Subcutaneous abdominal adipose tissue (tissue), 5 donors: Measurements from ENCODE around the gene SMIM1.

Experiments used
- H3K27ac ChIP-seq: one replicate; pipeline ENCODE4 v1.7.0; 2013; ENCODE audit warnings: low read depth, mild to moderate bottlenecking, inconsistent platforms, low read length, moderate library complexity
- H3K27me3 ChIP-seq, 5 donors: one replicate each; pipeline ENCODE4 v1.7.0; 2013; ENCODE audit warnings: low read length in 5 of 5, inconsistent platforms in 1 of 5; ENCODE audit not compliant: control insufficient read depth in 5 of 5, insufficient read depth in 4 of 5
- H3K36me3 ChIP-seq, 5 donors: one replicate each; pipeline ENCODE4 v1.7.0; 2013; ENCODE audit warnings: low read length in 5 of 5; ENCODE audit not compliant: control insufficient read depth in 5 of 5, insufficient read depth in 5 of 5
- H3K4me1 ChIP-seq, 5 donors: one replicate each; pipeline ENCODE4 v1.7.0; 2013; ENCODE audit warnings: low read length in 5 of 5, mild to moderate bottlenecking in 3 of 5, moderate library complexity in 1 of 5; ENCODE audit not compliant: control insufficient read depth in 5 of 5, insufficient read depth in 5 of 5
- H3K4me3 ChIP-seq, 5 donors: one replicate each; pipeline ENCODE4 v1.7.0; 2013; ENCODE audit warnings: low read length in 5 of 5, low read depth in 1 of 5
- H3K9ac ChIP-seq, 5 donors: one replicate each; pipeline ENCODE4 v1.7.0; 2013; ENCODE audit warnings: low read length in 5 of 5, mild to moderate bottlenecking in 4 of 5, moderate library complexity in 3 of 5
- H3K9me3 ChIP-seq, 5 donors: one replicate each; pipeline ENCODE4 v1.7.0; 2013; ENCODE audit warnings: low read length in 5 of 5; ENCODE audit not compliant: control insufficient read depth in 5 of 5
- donor health status: healthy.
- donor health status: healthy.
- donor health status: healthy.
- donor health status: healthy.
- donor health status: healthy.

The SMIM1 gene

GRCh38 chr1:3738943-3739342, 33.6 kb upstream of the SMIM1 start:
- Histone ChIP-seq H3K27me3 (peaks cover 0 to 6% (median 0%) of the 10 kb centered on the region in 5 donors), H3K4me1 (peaks cover 0 to 5% (median 0%) of the 10 kb centered on the region in 5 donors), H3K36me3 (peaks cover 0 to 86% (median 64%) of the 10 kb centered on the region in 5 donors), H3K9me3 (no peaks in the 10 kb centered on the region), H3K4me3 (no peak overlapping the region), H3K27ac (no peak overlapping the region), H3K9ac (no peak overlapping the region)

- Histone ChIP-seq H3K9me3 (no peaks in the 10 kb centered on the region), H3K27me3 (no peaks in the 10 kb centered on the region), H3K4me1 (peaks cover 0 to 8% (median 4%) of the 10 kb centered on the region in 5 donors)
Observed at GRCh38 chr1:3740042-3740441, 32.5 kb upstream of the SMIM1 start.

GRCh38 chr1:3740752-3741151, 31.8 kb upstream of the SMIM1 start:
- Histone ChIP-seq H3K9ac (no peak overlapping the region), H3K4me1 (peaks cover 0 to 15% (median 9%) of the 10 kb centered on the region in 5 donors), H3K36me3 (peaks cover 0 to 72% (median 64%) of the 10 kb centered on the region in 5 donors), H3K27me3 (no peaks in the 10 kb centered on the region), H3K4me3 (no peak overlapping the region), H3K27ac (no peak overlapping the region), H3K9me3 (no peaks in the 10 kb centered on the region)

More at GRCh38 chr1:3740042-3740441, 32.5 kb upstream of the SMIM1 start:
- Histone ChIP-seq H3K9ac (no peak overlapping the region), H3K4me3 (no peak overlapping the region), H3K36me3 (peaks cover 0 to 78% (median 64%) of the 10 kb centered on the region in 5 donors), H3K27ac (no peak overlapping the region)

- peaks cover 0 to 26% (median 19%) of the 10 kb centered on the region in 5 donors for H3K4me1 ChIP-seq
- H3K27ac ChIP-seq, result no peak overlapping the region
- H3K4me3 ChIP-seq, result no peak overlapping the region
- H3K9me3 ChIP-seq, result no peaks in the 10 kb centered on the region
- H3K27me3 ChIP-seq, result no peaks in the 10 kb centered on the region
- peaks cover 0 to 63% (median 53%) of the 10 kb centered on the region in 5 donors for H3K36me3 ChIP-seq
- H3K9ac ChIP-seq, result no peak overlapping the region
Observed at GRCh38 chr1:3741566-3742438, 30.7 kb upstream of the SMIM1 start.

- Histone ChIP-seq H3K36me3 (peaks cover 0 to 56% (median 46%) of the 10 kb centered on the region in 5 donors), H3K9me3 (no peaks in the 10 kb centered on the region), H3K4me3 (no peak overlapping the region), H3K27me3 (no peaks in the 10 kb centered on the region), H3K27ac (no peak overlapping the region), H3K9ac (no peak overlapping the region), H3K4me1 (peaks cover 0 to 31% (median 24%) of the 10 kb centered on the region in 5 donors)
Observed at GRCh38 chr1:3742439-3743298, 29.9 kb upstream of the SMIM1 start.

GRCh38 chr1:3743421-3743820, 29.1 kb upstream of the SMIM1 start:
- peaks cover 2 to 34% (median 27%) of the 10 kb centered on the region in 5 donors for H3K4me1 ChIP-seq
- H3K9ac ChIP-seq, result no peak overlapping the region
- H3K27ac ChIP-seq, result no peak overlapping the region
- H3K4me3 ChIP-seq, result no peak overlapping the region
- no peaks in the 10 kb centered on the region for H3K27me3 ChIP-seq
- peaks cover 0 to 48% (median 38%) of the 10 kb centered on the region in 5 donors for H3K36me3 ChIP-seq
- H3K9me3 ChIP-seq, result no peaks in the 10 kb centered on the region

GRCh38 chr1:3743826-3744225, 28.7 kb upstream of the SMIM1 start:
- no peak overlapping the region for H3K4me3 ChIP-seq
- H3K9me3 ChIP-seq, result no peaks in the 10 kb centered on the region
- peaks cover 2 to 34% (median 27%) of the 10 kb centered on the region in 5 donors for H3K4me1 ChIP-seq
- H3K9ac ChIP-seq, result no peak overlapping the region
- peaks cover 0 to 44% (median 34%) of the 10 kb centered on the region in 5 donors for H3K36me3 ChIP-seq
- H3K27ac ChIP-seq, result no peak overlapping the region
- no peaks in the 10 kb centered on the region for H3K27me3 ChIP-seq

GRCh38 chr1:3744646-3745045, 27.9 kb upstream of the SMIM1 start:
- Histone ChIP-seq H3K27ac (no peak overlapping the region), H3K4me1 (peaks cover 2 to 34% (median 27%) of the 10 kb centered on the region in 5 donors), H3K9ac (no peak overlapping the region), H3K36me3 (peaks cover 0 to 36% (median 27%) of the 10 kb centered on the region in 5 donors), H3K27me3 (no peaks in the 10 kb centered on the region), H3K9me3 (no peaks in the 10 kb centered on the region), H3K4me3 (no peak overlapping the region)

GRCh38 chr1:3745071-3745470, 27.5 kb upstream of the SMIM1 start:
- Histone ChIP-seq H3K27me3 (no peaks in the 10 kb centered on the region), H3K4me1 (peaks cover 2 to 34% (median 27%) of the 10 kb centered on the region in 5 donors), H3K9me3 (no peaks in the 10 kb centered on the region), H3K4me3 (no peak overlapping the region), H3K36me3 (peaks cover 0 to 32% (median 23%) of the 10 kb centered on the region in 5 donors), H3K27ac (no peak overlapping the region), H3K9ac (no peak overlapping the region)
